SK-MEL-5 (cell line): ENCODE measurements around the gene TMEM130. TPM values are rescaled to one million over a fixed set of nuclear protein-coding genes. Genes with fewer than 3 reads are reported as not detected.

Experiments
- DNase-seq: peaks from one replicate; pipeline ENCODE4 v3.0.0-alpha.2; 2016; ENCODE audit warnings: low read depth, low spot score
- in situ Hi-C: cut with HindIII; loops from 2 replicates; pipeline ENCODE4 v1.10.0; 2016; ENCODE audit warnings: low sequenced_read_pairs, high pct_unique_total_duplicates, low pct_unique_long_range_greater_than_20kb
- small RNA-seq, 2 experiments: library from RNA; depleted of rRNA; stranded (forward); fragments of <200 nt; gene quantifications; one replicate each; pipeline ENCODE3, GENCODE V24; 2014
- total RNA-seq: library from RNA; depleted of rRNA; stranded (reverse); fragments of >200 nt; shearing (Covaris generic); gene quantifications from 2 replicates; pipeline ENCODE4 v1.2.3, GENCODE V29; 2014; rRNA removed

The TMEM130 gene
- total RNA-seq, 1 experiment from 2014 or later = not detected

- in situ Hi-C loops = no loop called here
- DNase-seq = no peak
These were observed 72.7 kb downstream of the TMEM130 start for GRCh38 chr7:98797150-98797549.

Small RNA genes within 50 kb of the gene (small RNA-seq; reads per million reads assigned to genes)
- 153 to 577 reads per million in 2 experiments for gene MIR3609

Other genes starting within 250 kb of the TMEM130 start
- gene TRRAP, start 8.5 kb upstream of the TMEM130 start, total RNA-seq = 11.9 and 15.5 TPM in 2 replicates